ENCODE results near the gene GPR132.
A peak's percentile ranks its signal among the peaks of the same experiment; 100 is the strongest.
"Not testable (repeated sequence)": the region's sequence is repeated elsewhere in the genome, so short reads cannot be mapped to it uniquely, and the experiment has no call there.

The GPR132 gene
- total RNA-seq: 76.7 to 128 reads per million in 2 donors

- DNase-seq: peak; percentile 84
These were observed at the start of gene GPR132 for GRCh38 chr14:105065280-105066228. GPR132 (minus strand) TSS chr14:105065430; CDS start chr14:105055420, 10,010 bp downstream.

GRCh38 chr14:105109243-105109642 lies 44.0 kb upstream of the GPR132 start:
- DNase-seq: not testable (repeated sequence)

GRCh38 chr14:105108516-105108864 lies 43.3 kb upstream of the GPR132 start:
- no peak for DNase-seq

GRCh38 chr14:105107781-105108515 lies 42.7 kb upstream of the GPR132 start:
- DNase-seq: no peak

- no peak for DNase-seq
These were observed 42.1 kb upstream of the GPR132 start for GRCh38 chr14:105107351-105107750.

- DNase-seq: no peak
These were observed 39.9 kb upstream of the GPR132 start for GRCh38 chr14:105105158-105105557.

- DNase-seq: no peak
These were observed 37.7 kb upstream of the GPR132 start for GRCh38 chr14:105102893-105103292.

GRCh38 chr14:105102361-105102870 lies 37.2 kb upstream of the GPR132 start:
- no peak for DNase-seq

GRCh38 chr14:105100910-105101309 lies 35.7 kb upstream of the GPR132 start:
- no peak for DNase-seq

- DNase-seq: no peak
These were observed 34.5 kb upstream of the GPR132 start for GRCh38 chr14:105099778-105100177.

- DNase-seq: no peak
These were observed 33.1 kb upstream of the GPR132 start for GRCh38 chr14:105098316-105098715.

- no peak for DNase-seq
These were observed 32.5 kb upstream of the GPR132 start for GRCh38 chr14:105097794-105098127.

GRCh38 chr14:105096206-105096875 lies 31.1 kb upstream of the GPR132 start:
- DNase-seq: no peak

GRCh38 chr14:105095236-105095805 lies 30.1 kb upstream of the GPR132 start:
- no peak for DNase-seq

GRCh38 chr14:105094193-105094907 lies 29.1 kb upstream of the GPR132 start:
- no peak for DNase-seq

GRCh38 chr14:105093431-105094192 lies 28.4 kb upstream of the GPR132 start:
- DNase-seq: peak; percentile 41

GRCh38 chr14:105093038-105093430 lies 27.8 kb upstream of the GPR132 start:
- peak; percentile 47 for DNase-seq

GRCh38 chr14:105092171-105093037 lies 27.2 kb upstream of the GPR132 start:
- DNase-seq: no peak

GRCh38 chr14:105091517-105092170 lies 26.4 kb upstream of the GPR132 start:
- DNase-seq: no peak

- DNase-seq: no peak
These were observed 25.9 kb upstream of the GPR132 start for GRCh38 chr14:105091054-105091516.

Measured in T-helper 9 cell (primary cell).